ENCODE results near the gene UGGT1.
A peak's percentile ranks its signal among the peaks of the same experiment; 100 is the strongest.

Gene UGGT1

GRCh38 chr2:128227862-128228261, 136.9 kb downstream of the UGGT1 start:
- DNase-seq = no peak

GRCh38 chr2:128228894-128229293, 137.9 kb downstream of the UGGT1 start:
- DNase-seq = no peak

DNA sequence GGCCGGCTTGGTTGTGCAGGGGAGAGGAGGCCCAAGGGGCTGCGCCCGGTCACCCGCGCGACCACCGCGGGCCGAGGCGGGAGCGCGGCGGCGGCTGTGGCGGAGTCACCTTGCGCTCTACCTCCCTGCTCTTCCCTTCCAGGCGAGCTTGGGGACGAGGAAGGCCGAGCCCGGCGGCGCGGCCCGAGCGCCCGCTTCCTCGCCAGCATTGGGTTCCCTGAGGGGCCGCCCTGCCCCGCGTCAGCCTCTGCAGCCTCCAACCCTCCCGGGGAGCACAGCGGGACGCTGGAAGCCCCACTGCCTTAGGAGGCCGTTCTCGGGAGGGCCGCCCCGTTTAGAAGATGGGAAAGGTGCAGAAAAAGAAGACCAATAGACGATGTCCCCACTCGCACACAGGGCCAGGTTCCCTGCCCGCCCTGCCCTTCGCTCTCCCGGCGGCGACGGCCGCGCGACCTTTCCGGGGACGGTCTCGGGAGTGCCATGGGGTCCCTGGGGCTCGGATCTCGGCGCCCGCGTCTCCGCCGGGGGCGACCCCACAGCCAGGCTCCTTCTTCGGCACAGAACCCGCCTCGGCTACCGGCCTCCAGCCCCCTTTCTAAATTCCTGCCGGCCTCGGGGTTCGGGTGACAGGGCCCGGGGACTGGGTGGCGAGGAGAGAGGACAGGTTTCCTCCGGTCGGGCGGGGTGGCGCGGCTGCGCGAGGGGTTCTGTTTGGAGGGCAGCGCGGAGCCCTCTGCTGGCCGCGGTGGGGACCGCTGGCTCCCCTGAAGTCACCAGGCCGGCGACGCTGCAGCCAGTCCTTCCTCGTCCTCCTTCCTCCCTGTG, 142.2 kb downstream of the UGGT1 start:
- peak; percentile 78 to 88 for DNase-seq

- DNase-seq = no peak
Measured at GRCh38 chr2:128233790-128234395, 142.9 kb downstream of the UGGT1 start.

- DNase-seq = no peak
Measured at GRCh38 chr2:128234613-128235012, 143.6 kb downstream of the UGGT1 start.

GRCh38 chr2:128235581-128235980, 144.6 kb downstream of the UGGT1 start:
- no peak for DNase-seq

DNA sequence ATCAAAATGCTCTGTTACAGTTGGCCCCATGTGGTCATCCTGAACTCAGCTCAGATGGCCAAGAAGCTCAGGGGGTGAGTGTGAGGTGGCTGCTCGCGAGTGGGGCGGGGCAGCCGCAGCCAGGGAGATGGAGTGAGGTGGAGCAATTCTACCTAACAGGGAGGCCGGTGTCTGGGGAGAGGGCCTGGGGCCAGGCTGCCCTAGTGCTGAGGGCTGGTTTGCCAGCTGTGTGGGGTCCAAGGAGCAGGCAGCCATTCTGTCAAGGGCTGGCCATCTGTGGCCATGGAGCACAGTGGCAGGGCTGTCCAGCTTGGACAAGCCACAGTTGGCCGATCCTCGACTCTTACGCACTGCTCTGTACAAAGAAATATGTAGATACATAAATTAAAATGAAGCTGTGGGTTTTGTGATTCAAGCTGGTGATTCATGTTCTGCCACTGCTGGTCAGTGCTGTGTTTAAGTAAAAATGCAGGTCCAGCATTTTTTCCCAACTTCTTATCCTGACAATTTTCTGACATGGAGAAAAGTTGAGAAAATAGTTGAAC, 145.6 kb downstream of the UGGT1 start:
- no peak for DNase-seq

DNA sequence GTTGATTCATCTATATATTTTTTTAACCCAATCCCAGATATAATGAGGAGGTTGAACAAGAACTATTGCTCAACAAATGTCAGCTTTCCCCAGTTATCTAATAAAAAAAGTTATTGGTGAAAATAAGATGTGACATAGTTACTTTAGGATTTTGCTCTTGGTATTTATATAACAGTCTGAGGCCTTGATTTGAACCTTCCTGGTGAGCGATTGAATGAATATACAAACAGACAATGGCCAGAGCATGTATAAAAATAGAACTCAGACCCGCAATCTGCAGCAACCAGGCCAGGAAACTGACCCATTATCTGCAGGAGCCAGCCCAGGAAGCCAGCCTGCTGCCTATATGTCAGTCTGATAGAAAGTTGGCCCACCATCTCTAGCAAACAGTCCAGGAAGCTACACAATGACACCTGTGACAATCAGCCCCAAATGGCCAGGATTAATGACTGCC, 146.1 kb downstream of the UGGT1 start:
- no peak for DNase-seq

GRCh38 chr2:128237911-128238697, 147.1 kb downstream of the UGGT1 start:
- DNase-seq = no peak

DNA sequence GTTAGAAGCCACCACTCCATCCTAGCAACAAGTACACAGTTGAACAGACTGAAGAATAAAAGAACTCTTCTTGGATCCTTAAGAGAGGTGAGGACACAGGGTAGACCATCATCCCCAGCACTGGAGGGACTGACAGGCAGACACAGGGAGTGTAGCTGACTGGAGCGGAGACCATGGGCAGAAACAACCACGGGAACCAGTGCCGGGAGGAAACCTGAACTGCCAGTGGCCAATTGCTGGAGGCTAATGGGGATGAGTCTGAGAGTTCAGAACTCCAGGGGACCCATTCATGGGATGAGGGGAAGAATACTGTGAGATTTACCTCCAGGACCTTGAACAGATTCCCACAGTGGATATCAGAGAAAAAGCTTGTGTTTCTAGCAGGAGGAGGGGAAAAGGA, 150.9 kb downstream of the UGGT1 start:
- DNase-seq = no peak
